MM.1S (cell line): Measurements from ENCODE around the gene MAP3K13.

Experiments used
- DNase-seq: peaks from one replicate; pipeline ENCODE4 v3.0.0-alpha.2; 2015
- H2AFZ ChIP-seq: fragments of 300-600 bp; sonication (generic); 2 replicates; pipeline ENCODE4 v1.6.0; 2016; ENCODE audit warnings: antibody characterized with exemption, low read length
- H3F3A ChIP-seq: fragments of 300-600 bp; sonication (generic); 2 replicates; pipeline ENCODE4 v1.6.1; 2016; ENCODE audit warnings: mild to moderate bottlenecking, antibody characterized with exemption, low read length, moderate library complexity, mixed read lengths; ENCODE audit not compliant: insufficient read depth
- H3K27ac ChIP-seq: fragments of 300-600 bp; sonication (generic); 2 replicates; pipeline ENCODE4 v1.5.1; 2016; ENCODE audit warnings: mild to moderate bottlenecking, low read length
- H3K27me3 ChIP-seq: fragments of 300-600 bp; sonication (generic); replicated peaks from 2 replicates; pipeline ENCODE4 v1.6.0; 2016; ENCODE audit warnings: low read length; ENCODE audit not compliant: insufficient read depth
- H3K36me3 ChIP-seq: fragments of 300-600 bp; sonication (generic); replicated peaks from 2 replicates; pipeline ENCODE4 v1.6.1; 2016; ENCODE audit warnings: mild to moderate bottlenecking, low read length, mixed read lengths; ENCODE audit not compliant: insufficient read depth
- H3K4me1 ChIP-seq: fragments of 300-600 bp; sonication (generic); 2 replicates; pipeline ENCODE4 v1.6.1; 2016; ENCODE audit warnings: low read length, mixed read lengths
- H3K4me2 ChIP-seq: fragments of 300-600 bp; sonication (generic); 2 replicates; pipeline ENCODE4 v1.6.0; 2016; ENCODE audit warnings: low read depth, low read length
- H3K4me3 ChIP-seq: fragments of 300-600 bp; sonication (generic); 2 replicates; pipeline ENCODE4 v1.5.1; 2016; ENCODE audit warnings: low read length, mixed read lengths
- H3K79me2 ChIP-seq: fragments of 300-600 bp; sonication (generic); 2 replicates; pipeline ENCODE4 v1.6.1; 2016; ENCODE audit warnings: mixed run types, low read length, mixed read lengths
- H3K9ac ChIP-seq: fragments of 300-600 bp; sonication (generic); 2 replicates; pipeline ENCODE4 v1.6.1; 2016; ENCODE audit warnings: low read length, mixed read lengths
- H3K9me2 ChIP-seq: fragments of 300-600 bp; sonication (generic); replicated peaks from 2 replicates; pipeline ENCODE4 v1.6.1; 2016; ENCODE audit warnings: mild to moderate bottlenecking, low read length, mixed read lengths; ENCODE audit not compliant: insufficient read depth
- H3K9me3 ChIP-seq: fragments of 300-600 bp; sonication (generic); replicated peaks from 2 replicates; pipeline ENCODE4 v1.6.1; 2016; ENCODE audit warnings: mild to moderate bottlenecking, low read length, mixed read lengths; ENCODE audit not compliant: insufficient read depth
- H4K20me1 ChIP-seq: fragments of 300-600 bp; sonication (generic); 2 replicates; pipeline ENCODE4 v1.6.1; 2016; ENCODE audit warnings: mild to moderate bottlenecking, low read length, moderate library complexity, mixed read lengths; ENCODE audit not compliant: insufficient read depth
- EZH2 ChIP-seq: fragments of 300-600 bp; sonication (generic); optimal IDR thresholded peaks from 2 replicates; pipeline ENCODE3; 2017; ENCODE audit warnings: low read depth, mild to moderate bottlenecking, antibody characterized with exemption, low read length, mixed read lengths
- EZH2phosphoT487 ChIP-seq: fragments of 300-600 bp; sonication (generic); IDR thresholded peaks from 2 replicates; pipeline ENCODE4 v1.6.1; 2018; ENCODE audit warnings: antibody characterized with exemption, low read length
- TF ChIP-seq, protein P1 (sequence below): fragments of 300-600 bp; sonication (generic); IDR thresholded peaks from 2 replicates; pipeline ENCODE4 v1.5.1; 2016; ENCODE audit warnings: antibody characterized with exemption, low read length, mixed read lengths

The MAP3K13 gene

DNA sequence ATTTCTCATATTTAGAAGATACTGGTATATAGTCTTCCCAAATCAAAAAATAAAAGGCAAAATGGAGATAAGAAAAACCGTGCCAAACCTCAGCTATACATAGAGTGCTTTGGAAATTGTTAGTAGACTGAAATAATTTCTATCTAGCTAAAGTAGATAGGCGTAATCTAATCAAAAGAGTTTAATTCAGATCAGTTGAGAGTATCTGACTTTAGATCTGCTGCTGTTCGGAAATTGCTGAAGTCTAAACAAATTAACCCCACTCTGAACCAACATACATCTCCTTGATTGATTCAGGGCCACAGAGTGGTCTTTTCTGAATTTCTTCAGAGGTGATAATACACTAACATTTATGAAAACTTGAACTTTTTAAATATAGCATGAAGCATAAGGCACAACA, 40.1 kb downstream of the MAP3K13 start:
- peaks cover 88% of the 10 kb centered on the region for H3K79me2 ChIP-seq
- H3K4me3 ChIP-seq: no peak overlapping the region
- no peak overlapping the region for H2AFZ ChIP-seq
- no peak overlapping the region for H3K27ac ChIP-seq
- no peaks in the 10 kb centered on the region for H3K36me3 ChIP-seq
- H3K4me2 ChIP-seq: peak overlapping the region; percentile 36; the same call in 1 of the 2 replicates
- peaks cover 21% of the 10 kb centered on the region for H3K4me1 ChIP-seq
- TF ChIP-seq, protein P1, sequence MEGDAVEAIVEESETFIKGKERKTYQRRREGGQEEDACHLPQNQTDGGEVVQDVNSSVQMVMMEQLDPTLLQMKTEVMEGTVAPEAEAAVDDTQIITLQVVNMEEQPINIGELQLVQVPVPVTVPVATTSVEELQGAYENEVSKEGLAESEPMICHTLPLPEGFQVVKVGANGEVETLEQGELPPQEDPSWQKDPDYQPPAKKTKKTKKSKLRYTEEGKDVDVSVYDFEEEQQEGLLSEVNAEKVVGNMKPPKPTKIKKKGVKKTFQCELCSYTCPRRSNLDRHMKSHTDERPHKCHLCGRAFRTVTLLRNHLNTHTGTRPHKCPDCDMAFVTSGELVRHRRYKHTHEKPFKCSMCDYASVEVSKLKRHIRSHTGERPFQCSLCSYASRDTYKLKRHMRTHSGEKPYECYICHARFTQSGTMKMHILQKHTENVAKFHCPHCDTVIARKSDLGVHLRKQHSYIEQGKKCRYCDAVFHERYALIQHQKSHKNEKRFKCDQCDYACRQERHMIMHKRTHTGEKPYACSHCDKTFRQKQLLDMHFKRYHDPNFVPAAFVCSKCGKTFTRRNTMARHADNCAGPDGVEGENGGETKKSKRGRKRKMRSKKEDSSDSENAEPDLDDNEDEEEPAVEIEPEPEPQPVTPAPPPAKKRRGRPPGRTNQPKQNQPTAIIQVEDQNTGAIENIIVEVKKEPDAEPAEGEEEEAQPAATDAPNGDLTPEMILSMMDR: no peak
- TF ChIP-seq EZH2phosphoT487 (no peak), EZH2 (no peak)
- no peaks in the 10 kb centered on the region for H3K9me2 ChIP-seq
- peaks cover 11% of the 10 kb centered on the region for H3F3A ChIP-seq
- DNase-seq: no peak
- no peak overlapping the region for H3K9ac ChIP-seq
- no peaks in the 10 kb centered on the region for H3K9me3 ChIP-seq
- H4K20me1 ChIP-seq: no peaks in the 10 kb centered on the region
- no peaks in the 10 kb centered on the region for H3K27me3 ChIP-seq

DNA sequence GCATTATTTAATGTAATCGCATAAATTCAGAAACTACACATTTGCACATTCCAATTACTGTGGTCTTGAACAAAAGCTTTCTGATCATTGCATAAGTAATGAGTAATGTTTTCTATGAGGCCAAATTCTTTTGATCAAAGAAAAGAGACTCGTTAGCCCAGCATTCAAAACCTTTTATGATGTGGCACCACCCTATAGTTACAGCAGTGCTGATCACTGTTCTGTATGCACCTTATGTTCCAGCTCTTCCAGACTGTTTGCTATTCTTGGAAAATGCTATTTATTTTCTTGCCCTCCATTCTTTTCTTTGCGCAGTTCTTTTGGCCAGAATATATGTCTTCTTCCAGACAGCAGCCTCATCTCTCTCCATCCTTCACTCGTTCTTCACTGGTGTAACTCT, 42.3 kb downstream of the MAP3K13 start:
- Histone ChIP-seq H3K4me2 (no peak overlapping the region), H4K20me1 (no peaks in the 10 kb centered on the region), H3K4me1 (peaks cover 21% of the 10 kb centered on the region), H3F3A (peaks cover 11% of the 10 kb centered on the region), H3K9me3 (no peaks in the 10 kb centered on the region), H3K9ac (no peak overlapping the region), H2AFZ (no peak overlapping the region), H3K79me2 (peaks cover 85% of the 10 kb centered on the region), H3K36me3 (no peaks in the 10 kb centered on the region), H3K27ac (no peak overlapping the region), H3K27me3 (no peaks in the 10 kb centered on the region), H3K9me2 (no peaks in the 10 kb centered on the region), H3K4me3 (no peak overlapping the region)
- no peak for DNase-seq
- TF ChIP-seq, protein P1: no peak
- TF ChIP-seq EZH2 (no peak), EZH2phosphoT487 (no peak)

DNA sequence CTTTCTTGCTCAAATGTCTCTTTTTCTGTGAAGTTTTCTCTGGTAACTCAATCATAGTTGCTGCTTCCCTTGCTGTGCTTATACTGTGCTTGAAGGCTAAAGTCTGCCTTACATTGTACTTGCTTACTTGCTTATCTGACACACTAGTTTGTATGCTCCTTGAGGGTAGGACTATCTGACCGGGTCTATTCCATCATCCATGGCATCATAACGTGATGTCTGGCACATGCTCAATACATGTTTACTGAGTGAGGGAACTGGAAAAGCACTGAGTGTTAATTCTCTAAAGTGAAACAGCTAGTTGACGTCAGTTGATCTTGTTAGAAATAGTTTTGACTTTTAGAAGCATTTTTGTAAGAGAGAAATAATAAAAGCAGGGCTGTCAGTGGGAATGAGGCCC, 42.7 kb downstream of the MAP3K13 start:
- Histone ChIP-seq H3K9me2 (no peaks in the 10 kb centered on the region), H3K4me3 (no peak overlapping the region), H4K20me1 (no peaks in the 10 kb centered on the region), H3K9ac (no peak overlapping the region), H3K36me3 (no peaks in the 10 kb centered on the region), H3K27ac (no peak overlapping the region), H2AFZ (no peak overlapping the region), H3K27me3 (no peaks in the 10 kb centered on the region), H3K79me2 (peaks cover 83% of the 10 kb centered on the region), H3K4me2 (0 out of 2 replicates have a peak overlapping the region, but pooled peaks have one; percentile 1), H3K9me3 (no peaks in the 10 kb centered on the region), H3F3A (peaks cover 11% of the 10 kb centered on the region), H3K4me1 (peaks cover 21% of the 10 kb centered on the region)
- no peak for DNase-seq
- TF ChIP-seq, protein P1: no peak
- TF ChIP-seq EZH2 (no peak), EZH2phosphoT487 (no peak)
